Aorta (tissue), 5 donors: ENCODE data around the gene CLIC1. TPM values are rescaled to one million over a fixed set of nuclear protein-coding genes. Genes with fewer than 3 reads are reported as not detected.
A peak's percentile ranks its signal among the peaks of the same experiment; 100 is the strongest.
"Not testable (repeated sequence)": the region's sequence is repeated elsewhere in the genome, so short reads cannot be mapped to it uniquely, and the experiment has no call there.

Experiments
- ATAC-seq: fragments of 200-7000 bp; cut with Tn5 transposase; one replicate; pipeline ENCODE4 v1.9.1; 2022; ENCODE audit warnings: moderate library complexity; ENCODE audit not compliant: low FRiP score
- DNase-seq, 2 donors: peaks; one replicate each; pipeline ENCODE4 v3.0.0-alpha.2; 2020
- H3K27ac ChIP-seq, 2 donors: one replicate each; pipeline ENCODE4 v1.5.1; 2013; ENCODE audit warnings: low read length in 2 of 2, mild to moderate bottlenecking in 2 of 2, moderate library complexity in 2 of 2, control low read depth in 1 of 2, inconsistent platforms in 1 of 2, low read depth in 1 of 2
- H3K27me3 ChIP-seq, 2 donors: one replicate each; pipeline ENCODE4 v1.6.1; 2013; ENCODE audit warnings: control low read depth in 1 of 2, low read length in 1 of 2, mild to moderate bottlenecking in 1 of 2, moderate library complexity in 1 of 2; ENCODE audit not compliant: insufficient read depth in 2 of 2, control insufficient read depth in 1 of 2
- H3K36me3 ChIP-seq, 2 donors: one replicate each; pipeline ENCODE4 v1.6.1; 2013; ENCODE audit warnings: control low read depth in 1 of 2, low read length in 1 of 2, mild to moderate bottlenecking in 1 of 2; ENCODE audit not compliant: insufficient read depth in 2 of 2, control insufficient read depth in 1 of 2
- H3K4me1 ChIP-seq, 2 donors: one replicate each; pipeline ENCODE4 v1.6.1; 2013; ENCODE audit warnings: low read length in 2 of 2, control low read depth in 1 of 2, mild to moderate bottlenecking in 1 of 2, moderate library complexity in 1 of 2; ENCODE audit not compliant: insufficient read depth in 2 of 2, control insufficient read depth in 1 of 2
- H3K4me3 ChIP-seq, 2 donors: one replicate each; pipeline ENCODE4 v1.5.1; 2013; ENCODE audit warnings: low read length in 2 of 2, control low read depth in 1 of 2, mild to moderate bottlenecking in 1 of 2
- H3K9me3 ChIP-seq: one replicate; pipeline ENCODE4 v1.6.1; 2013; ENCODE audit warnings: mild to moderate bottlenecking, low read length; ENCODE audit not compliant: control insufficient read depth
- WGBS, 2 donors: extraction: QIAGEN DNeasy Blood & Tissue Kit; methylation state at CpG; one replicate each; pipeline ENCODE4 v1.1.7; 2013; 5-methylcytosine and 5-hydroxymethylcytosine counted together
- intact Hi-C, 2 donors: fragments of 100-400 bp; cut with DNase I; formaldehyde crosslinking; loops; one replicate each; pipeline versions ENCODE4 v1.14.2 to v1.15.0; 2022
- polyA plus RNA-seq, 2 donors: library from polyadenylated mRNA; stranded (reverse); fragments of 200-250 nt; gene quantifications; one replicate each; pipeline ENCODE4 v1.2.3, GENCODE V29; 2013
- total RNA-seq, 2 donors: library from RNA; stranded (reverse); fragmentation: NEBNext Ultra II Directional; extraction: Animal tissue kit (Norgen Biotek cat#: 25700); gene quantifications; one replicate each; pipeline ENCODE4 v1.2.1, GENCODE V29; 2021
- donor health status: healthy with polysubstance abuse.
- donor health status: Bipolar disorder and iron deficiency.
- donor health status: DM: no; HTN: no; CAD: no.
- donor health status: DM: no; HTN: no; CAD: no.
- donor health status: DM: yes; HTN: yes; CAD: no.

The CLIC1 gene
- total and polyA plus RNA-seq, 4 donors, result 303 to 368 (median 327) TPM

GRCh38 chr6:31712296-31712695 lies 24.0 kb downstream of the CLIC1 start:
- Histone ChIP-seq H3K4me1 (no peaks in the 10 kb centered on the region), H3K4me3 (no peak overlapping the region), H3K36me3 (no peaks in the 10 kb centered on the region), H3K9me3 (no peaks in the 10 kb centered on the region), H3K27me3 (no peaks in the 10 kb centered on the region), H3K27ac (no peak overlapping the region)
- WGBS, 2 donors, result 61 to 80% methylated on average over 8 of the region's 8 CpGs
- ATAC-seq, result peak; percentile 43
- intact Hi-C loops, result no loop called here
- DNase-seq, result no peak

- ATAC-seq (no peak), DNase-seq (no peak)
- Histone ChIP-seq H3K4me3 (no peak overlapping the region), H3K36me3 (no peaks in the 10 kb centered on the region), H3K9me3 (no peaks in the 10 kb centered on the region), H3K27ac (no peak overlapping the region), H3K4me1 (no peaks in the 10 kb centered on the region), H3K27me3 (no peaks in the 10 kb centered on the region)
- 65 to 67% methylated on average over 8 of the region's 8 CpGs for WGBS, 2 donors
- intact Hi-C loops, result no loop called here
These were observed 25.1 kb downstream of the CLIC1 start for GRCh38 chr6:31711233-31711632.

GRCh38 chr6:31710523-31711219 lies 25.7 kb downstream of the CLIC1 start:
- 47 to 60% methylated on average over 5 of the region's 5 CpGs for WGBS, 2 donors
- intact Hi-C loops, result no loop called here
- H3K27me3 ChIP-seq, result no peaks in the 10 kb centered on the region
- H3K4me1 ChIP-seq, result no peaks in the 10 kb centered on the region
- no peaks in the 10 kb centered on the region for H3K9me3 ChIP-seq
- H3K36me3 ChIP-seq, result no peaks in the 10 kb centered on the region
- no peak overlapping the region for H3K4me3 ChIP-seq
- H3K27ac ChIP-seq, result no peak overlapping the region
- DNase-seq (no peak), ATAC-seq (no peak)

- intact Hi-C loops, ATAC-seq, H3K4me1 ChIP-seq, H3K36me3 ChIP-seq, H3K27me3 ChIP-seq, H3K9me3 ChIP-seq, H3K4me3 ChIP-seq, DNase-seq, H3K27ac ChIP-seq: not testable (repeated sequence)
- WGBS, 2 donors, result 89 to 92% methylated on average over 11 of the region's 11 CpGs
These were observed 27.2 kb downstream of the CLIC1 start for GRCh38 chr6:31709157-31709556.

- intact Hi-C loops, result no loop called here
- 94 to 96% methylated on average over 3 of the region's 3 CpGs for WGBS, 2 donors
- ATAC-seq, result no peak
These were observed 28.1 kb downstream of the CLIC1 start for GRCh38 chr6:31708224-31708623.

GRCh38 chr6:31707701-31708100 lies 28.6 kb downstream of the CLIC1 start:
- Histone ChIP-seq H3K4me1 (no peaks in the 10 kb centered on the region), H3K4me3 (no peak overlapping the region), H3K9me3 (no peaks in the 10 kb centered on the region), H3K27me3 (no peaks in the 10 kb centered on the region), H3K36me3 (no peaks in the 10 kb centered on the region), H3K27ac (no peak overlapping the region)
- intact Hi-C loops, result no loop called here
- ATAC-seq, result no peak
- no peak for DNase-seq
- WGBS, 2 donors, result 91% methylated on average over 10 of the region's 10 CpGs

More at GRCh38 chr6:31708224-31708623, 28.1 kb downstream of the CLIC1 start:
- Histone ChIP-seq H3K36me3 (no peaks in the 10 kb centered on the region), H3K27me3 (no peaks in the 10 kb centered on the region), H3K4me3 (no peak overlapping the region), H3K27ac (no peak overlapping the region), H3K4me1 (no peaks in the 10 kb centered on the region), H3K9me3 (no peaks in the 10 kb centered on the region)
- no peak for DNase-seq

GRCh38 chr6:31706599-31706998 lies 29.7 kb downstream of the CLIC1 start, which contains the start of gene LY6G6F:
LY6G6F (plus strand) TSS chr6:31706866; CDS start chr6:31706907, 41 bp downstream.
- H3K27ac ChIP-seq, result no peak within 1 kb of the TSS
- DNase-seq (no peak), ATAC-seq (no peak)
- no peaks in the 10 kb centered on the region for H3K9me3 ChIP-seq
- 13 to 20% methylated on average over 3 of the region's 3 CpGs for WGBS, 2 donors
- no peaks in the 10 kb centered on the region for H3K27me3 ChIP-seq
- H3K4me1 ChIP-seq, result no peaks in the 10 kb centered on the region
- no peaks in the 10 kb centered on the region for H3K36me3 ChIP-seq
- intact Hi-C loops, result no loop called here
- H3K4me3 ChIP-seq, result no peak within 1 kb of the TSS

GRCh38 chr6:31705931-31706330 lies 30.4 kb downstream of the CLIC1 start:
- intact Hi-C loops, result no loop called here
- H3K27me3 ChIP-seq, result no peaks in the 10 kb centered on the region
- H3K36me3 ChIP-seq, result no peaks in the 10 kb centered on the region
- 92 to 94% methylated on average over 5 to 6 of the region's 6 CpGs for WGBS, 2 donors
- no peak overlapping the region for H3K27ac ChIP-seq
- DNase-seq (no peak), ATAC-seq (no peak)
- H3K4me1 ChIP-seq, result no peaks in the 10 kb centered on the region
- H3K9me3 ChIP-seq, result no peaks in the 10 kb centered on the region
- H3K4me3 ChIP-seq, result no peak overlapping the region
